Measurements from ENCODE around the gene RAD9A. TPM values are rescaled to one million over a fixed set of nuclear protein-coding genes. Genes with fewer than 3 reads are reported as not detected.
"Not testable (repeated sequence)": the region's sequence is repeated elsewhere in the genome, so short reads cannot be mapped to it uniquely, and the experiment has no call there.

Gene RAD9A
- total RNA-seq, 1 donor from 2014 or later = 28.9 TPM

DNA sequence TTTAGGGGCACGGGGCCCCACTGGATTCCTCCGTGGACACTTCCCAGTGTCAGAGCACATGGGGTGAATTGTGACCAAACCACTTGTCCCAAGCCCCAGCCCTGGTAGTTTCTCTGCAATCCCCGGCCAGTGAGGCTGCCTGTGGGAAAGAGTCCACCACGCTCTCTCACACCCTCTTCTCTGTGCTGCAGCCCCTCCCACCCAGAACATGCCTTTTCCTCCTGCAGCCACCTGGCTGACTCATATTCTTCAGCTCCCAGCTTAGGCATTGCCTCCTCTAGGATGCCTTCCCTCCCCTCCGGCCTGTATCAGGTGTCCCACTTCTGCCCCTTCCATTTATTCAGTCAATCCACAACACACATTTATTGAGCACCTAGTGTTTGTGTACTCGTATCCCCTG, 31.1 kb downstream of the RAD9A start:
- ATAC-seq = no peak
- H3K4me1 ChIP-seq = peaks cover 35% of the 10 kb centered on the region
- no peak overlapping the region for H3K4me3 ChIP-seq
- H3K27me3 ChIP-seq (ENCODE audit: low read depth) = no peaks in the 10 kb centered on the region
- no peaks in the 10 kb centered on the region for H3K9me3 ChIP-seq
- no peak for DNase-seq
- intact Hi-C loops (cut with DNase I) = no loop called here
- no peak for TF ChIP-seq CTCF (IDR thresholded peaks at IDR 0.05)
- H3K27ac ChIP-seq = no peak overlapping the region
- no peaks in the 10 kb centered on the region for H3K36me3 ChIP-seq

DNA sequence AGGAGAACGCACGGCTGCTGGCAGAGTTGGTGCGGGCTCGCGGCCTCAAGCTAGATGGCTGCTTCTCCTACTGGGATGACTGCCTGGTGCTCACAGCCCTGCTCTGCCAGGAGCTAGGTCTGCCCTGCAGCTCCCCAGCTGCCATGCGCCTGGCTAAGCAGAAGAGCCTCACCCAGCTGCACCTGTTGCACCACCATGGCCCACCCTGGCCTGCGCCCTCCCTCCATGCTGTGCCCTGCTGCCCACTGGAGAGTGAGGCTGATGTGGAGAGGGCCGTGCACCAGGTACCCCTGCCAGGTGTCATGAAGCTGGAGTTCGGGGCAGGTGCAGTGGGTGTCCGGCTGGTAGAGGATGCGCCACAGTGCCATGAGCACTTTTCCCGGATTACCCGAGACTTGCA, 31.7 kb downstream of the RAD9A start:
- H3K9me3 ChIP-seq = no peaks in the 10 kb centered on the region
- no peak for TF ChIP-seq CTCF (IDR thresholded peaks at IDR 0.05)
- H3K36me3 ChIP-seq = no peaks in the 10 kb centered on the region
- intact Hi-C loops (cut with DNase I) = no loop called here
- ATAC-seq = no peak
- H3K27me3 ChIP-seq (ENCODE audit: low read depth) = no peaks in the 10 kb centered on the region
- H3K27ac ChIP-seq = no peak overlapping the region
- DNase-seq = no peak
- peaks cover 33% of the 10 kb centered on the region for H3K4me1 ChIP-seq
- H3K4me3 ChIP-seq = no peak overlapping the region

- Histone ChIP-seq H3K4me1 (peaks cover 30% of the 10 kb centered on the region), H3K4me3 (no peak overlapping the region), H3K27me3 (ENCODE audit: low read depth) (no peaks in the 10 kb centered on the region), H3K36me3 (no peaks in the 10 kb centered on the region), H3K9me3 (no peaks in the 10 kb centered on the region), H3K27ac (no peak overlapping the region)
- ATAC-seq (no peak), DNase-seq (no peak)
- intact Hi-C loops (cut with DNase I) = no loop called here
- no peak for TF ChIP-seq CTCF (IDR thresholded peaks at IDR 0.05)
Observed at GRCh38 chr11:67423891-67424613, 32.3 kb downstream of the RAD9A start.

- intact Hi-C loops (cut with DNase I); H3K9me3 ChIP-seq; DNase-seq; H3K27me3 ChIP-seq (ENCODE audit: low read depth): not testable (repeated sequence)
- peaks cover 24% of the 10 kb centered on the region for H3K4me1 ChIP-seq
- H3K27ac ChIP-seq = peak overlapping the region; percentile 87
- H3K4me3 ChIP-seq = peak overlapping the region; percentile 77
- peaks cover 24% of the 10 kb centered on the region for H3K36me3 ChIP-seq
- ATAC-seq = peak in 1 of 2 donors; percentile 6
Observed at GRCh38 chr11:67427364-67427859, 35.6 kb downstream of the RAD9A start.

DNA sequence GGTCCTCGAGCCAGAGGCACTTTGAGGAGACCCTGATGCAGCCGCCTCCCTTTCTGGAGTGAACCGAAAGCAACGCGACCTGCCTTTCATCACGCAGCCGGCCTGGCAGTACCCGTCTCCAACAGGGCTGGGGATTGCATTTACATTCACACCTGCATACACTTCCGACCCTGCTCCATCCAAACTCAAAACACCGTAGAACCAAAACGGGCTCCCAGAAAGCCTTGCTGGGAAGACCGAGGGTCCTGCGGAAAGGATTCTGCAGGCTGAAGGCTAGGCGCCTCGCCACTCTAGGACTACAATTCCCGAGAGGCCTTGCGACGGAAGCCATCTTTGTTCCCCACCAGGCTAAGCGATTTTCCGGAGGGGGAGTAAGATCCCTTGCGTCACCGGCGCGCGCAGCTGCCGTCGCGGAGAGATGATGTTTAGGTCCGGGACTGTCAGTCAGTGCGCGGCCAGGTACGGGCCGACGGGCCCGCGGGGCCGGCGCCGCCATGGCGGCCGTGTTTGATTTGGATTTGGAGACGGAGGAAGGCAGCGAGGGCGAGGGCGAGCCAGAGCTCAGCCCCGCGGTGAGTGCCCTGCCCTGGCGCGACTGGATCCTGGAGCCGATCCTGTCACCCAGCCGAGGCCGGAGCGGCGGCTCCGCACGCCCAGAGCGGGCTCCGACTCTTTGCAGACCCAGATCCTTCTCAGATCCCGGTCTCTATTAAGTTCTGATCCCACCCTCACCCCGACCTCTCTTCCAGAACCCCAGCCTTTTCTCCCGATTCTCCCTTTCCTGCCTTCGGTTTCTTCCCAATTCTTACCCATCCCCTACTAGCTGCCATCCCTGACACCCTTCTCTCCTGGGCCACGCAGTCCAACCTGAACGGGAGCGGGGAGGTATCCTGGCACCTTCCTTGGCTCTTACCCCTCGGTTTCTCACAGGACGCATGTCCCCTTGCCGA, 36.5 kb downstream of the RAD9A start, which contains the start of gene RPS6KB2:
Gene RPS6KB2, plus strand, starts transcription at position 443 of the 950 bp plus-strand sequence. Its CDS starts 52 bp downstream, at position 495.
- DNase-seq (peak; percentile 99), ATAC-seq (peak; percentile 95 to 97)
- Histone ChIP-seq H3K4me3 (peak within 1 kb of the TSS; percentile 77), H3K9me3 (no peaks in the 10 kb centered on the region), H3K36me3 (peaks cover 33% of the 10 kb centered on the region), H3K27me3 (ENCODE audit: low read depth) (no peaks in the 10 kb centered on the region), H3K27ac (peak within 1 kb of the TSS; percentile 87), H3K4me1 (peaks cover 24% of the 10 kb centered on the region)
- intact Hi-C loops (cut with DNase I) = no loop called here
- TF ChIP-seq CTCF (IDR thresholded peaks at IDR 0.05) = no peak
